K562 (cell line): ENCODE results near the gene ERLEC1. TPM values are rescaled to one million over a fixed set of nuclear protein-coding genes. Genes with fewer than 3 reads are reported as not detected.

Experiments
- CEBPB ChIP-seq: fragments of 450-650 bp; IDR thresholded peaks from 2 replicates; pipeline ENCODE4 v1.6.1; 2016; ENCODE audit warnings: missing genetic modification characterization, missing compliant biosample characterization
- CLOCK ChIP-seq: fragments of 250-450 bp; sonication (Bioruptor Pico); IDR thresholded peaks from 2 replicates; pipeline ENCODE4 v1.4.0; 2020; ENCODE audit warnings: mild to moderate bottlenecking, moderate library complexity, borderline replicate concordance
- E2F5 ChIP-seq: sonication (generic); formaldehyde crosslinking; IDR thresholded peaks from 2 replicates; pipeline ENCODE4 v1.8.0; 2022; ENCODE audit warnings: mild to moderate bottlenecking, missing genetic modification reagents
- ESRRA ChIP-seq: fragments of 450-650 bp; IDR thresholded peaks from 2 replicates; pipeline ENCODE4 v1.6.1; 2014; ENCODE audit warnings: low read depth, mild to moderate bottlenecking, moderate library complexity, borderline replicate concordance
- FOXA3 ChIP-seq, 2 experiments: fragments of 450-650 bp in 1 of 2; sonication (generic) in 1 of 2; formaldehyde crosslinking; IDR thresholded peaks in 1 of 2; conservative IDR thresholded peaks in 1 of 2; 2 replicates each; pipeline versions ENCODE4 v1.4.0 to v1.8.0; 2020 to 2022; ENCODE audit warnings: mild to moderate bottlenecking in 2 of 2, missing genetic modification reagents in 1 of 2
- HDGF ChIP-seq: fragments of 450-650 bp; IDR thresholded peaks from 2 replicates; pipeline ENCODE4 v1.6.1; 2016
- HINFP ChIP-seq: fragments of 450-650 bp; conservative IDR thresholded peaks from 2 replicates; pipeline ENCODE4 v1.6.1; 2016; ENCODE audit warnings: missing genetic modification characterization, low read depth, mild to moderate bottlenecking, control low read depth, missing compliant biosample characterization
- ID3 ChIP-seq, 2 experiments: fragments of 250-450 bp in 1 of 2; fragments of 450-650 bp in 1 of 2; sonication (Bioruptor Pico) in 1 of 2; IDR thresholded peaks; 2 replicates each; pipeline versions ENCODE4 v1.6.1 to v1.8.0; 2016 to 2021; ENCODE audit warnings: mild to moderate bottlenecking in 2 of 2, moderate library complexity in 2 of 2, missing compliant biosample characterization in 1 of 2, missing genetic modification characterization in 1 of 2
- MTA2 ChIP-seq: fragments of 450-650 bp; IDR thresholded peaks from 2 replicates; pipeline ENCODE4 v1.6.1; 2016; ENCODE audit warnings: low read depth
- NFYB ChIP-seq: IDR thresholded peaks from 2 replicates; pipeline ENCODE4 v1.6.1; 2011; ENCODE audit warnings: mild to moderate bottlenecking, moderate library complexity; ENCODE audit not compliant: insufficient read length; ENCODE audit errors: extremely low read depth
- NR3C1 ChIP-seq: sonication (generic); formaldehyde crosslinking; IDR thresholded peaks from 2 replicates; pipeline ENCODE4 v1.8.1; 2022; ENCODE audit warnings: missing genetic modification reagents
- PRDM10 ChIP-seq: fragments of 450-650 bp; IDR thresholded peaks from 2 replicates; pipeline ENCODE4 v1.6.1; 2018; ENCODE audit not compliant: partially characterized antibody
- SAFB ChIP-seq: fragments of 200-400 bp; formaldehyde crosslinking; IDR thresholded peaks from 2 replicates; pipeline ENCODE4 v1.6.1; 2017; ENCODE audit warnings: low read depth, low read length, borderline replicate concordance
- SMARCE1 ChIP-seq: fragments of 450-650 bp; IDR thresholded peaks from 2 replicates; pipeline ENCODE4 v1.7.1; 2016; ENCODE audit warnings: mild to moderate bottlenecking
- STAG1 ChIP-seq: sonication (generic); formaldehyde crosslinking; IDR thresholded peaks from 2 replicates; pipeline ENCODE4 v1.5.0; 2020; ENCODE audit warnings: missing genetic modification reagents, borderline replicate concordance
- ZBTB1 ChIP-seq: sonication (generic); formaldehyde crosslinking; IDR thresholded peaks from 2 replicates; pipeline ENCODE4 v1.8.1; 2023; ENCODE audit warnings: missing genetic modification reagents, low read depth, mild to moderate bottlenecking, borderline replicate concordance
- ZFP30 ChIP-seq: fragments of 250-450 bp; sonication (Bioruptor Pico); IDR thresholded peaks from 2 replicates; pipeline ENCODE4 v1.8.0; 2022; ENCODE audit warnings: moderate library complexity, mild to moderate bottlenecking, inconsistent platforms, borderline replicate concordance
- ZNF174 ChIP-seq: fragments of 250-450 bp; sonication (Bioruptor Pico); IDR thresholded peaks from 2 replicates; pipeline ENCODE4 v1.4.0; 2020; ENCODE audit warnings: mild to moderate bottlenecking
- ZNF77 ChIP-seq: fragments of 250-450 bp; sonication (Bioruptor Pico); IDR thresholded peaks from 2 replicates; pipeline ENCODE4 v1.5.0; 2020
- polyA plus RNA-seq, 8 experiments: library from polyadenylated mRNA; depleted of rRNA in 4 of 8; stranded (reverse) in 5 of 8; unstranded in 3 of 8; fragments of >200 nt; fragmentation: Nextera tagmentation in 2 of 8; fragmentation: Illumina TruSeq in 1 of 8; extraction: Ambion mirVana in 2 of 8; extraction: Trizol in 1 of 8; gene quantifications; 2 replicates each; pipeline versions ENCODE4 v1.2.1 to v1.2.3, GENCODE V29; 2011 to 2014; ENCODE audit warnings: inconsistent platforms in 1 of 8, missing spikeins in 1 of 8
- total RNA-seq, 7 experiments: library from RNA; depleted of rRNA in 6 of 7; stranded (reverse); fragments of >200 nt in 6 of 7; fragmentation: Illumina TruSeq in 2 of 7; extraction: Trizol in 2 of 7; gene quantifications; 2 replicates each; pipeline versions ENCODE4 v1.2.1 to v1.2.3, GENCODE V29; 2011 to 2021; ENCODE audit warnings: low replicate concordance in 1 of 7

ERLEC1 gene
- total and polyA plus RNA-seq, 9 of the 15 experiments (the other 6 are each of a cell fraction or from before 2014, with no cell fraction given), result 12.0 to 41.6 (median 30.6) TPM

GRCh38 chr2:53769318-53769945 lies 17.4 kb upstream of the ERLEC1 start (continued):
- TF ChIP-seq ZFP30 (CRISPR knock-in tag) (no peak), NR3C1 (no peak), E2F5 (no peak), ZNF77 (CRISPR knock-in tag) (no peak), FOXA3 (CRISPR knock-in tag; conservative IDR thresholded peaks at IDR 0.05 in 1 of 2, IDR thresholded peaks at IDR 0.05 in 1 of 2) (no peak), CLOCK (CRISPR knock-in tag) (no peak), HINFP (no peak), SMARCE1 (no peak), NFYB (no peak), ZBTB1 (no peak), ZNF174 (no peak), STAG1 (CRISPR knock-in tag) (no peak), ID3 (CRISPR knock-in tag; IDR thresholded peaks at IDR 0.05) (no peak), ID3 (tag; IDR thresholded peaks at IDR 0.05) (no peak), MTA2 (no peak), HDGF (no peak), ESRRA (no peak), SAFB (no peak), CEBPB (tag) (peak; percentile 92), PRDM10 (no peak)
